Gastrocnemius medialis (tissue), 4 donors: Measurements from ENCODE around the gene TPO. TPM values are rescaled to one million over a fixed set of nuclear protein-coding genes. Genes with fewer than 3 reads are reported as not detected.

Source experiments
- ATAC-seq, 2 donors: fragments of 150-250 bp; one replicate each; pipeline ENCODE4 v1.9.1; 2016
- DNase-seq, 2 donors: peaks; one replicate each; pipeline ENCODE4 v3.0.0-alpha.2; 2019
- H3K27ac ChIP-seq, 4 donors: fragments of 200-600 bp; sonication (generic); 1 replicate in 1 of 4; 2 replicates in 3 of 4; pipeline ENCODE4 v1.5.1; 2016 to 2018; ENCODE audit warnings: mild to moderate bottlenecking in 2 of 4, moderate library complexity in 1 of 4
- H3K27me3 ChIP-seq, 3 donors: fragments of 200-600 bp; sonication (generic) in 2 of 3; 1 replicate in 1 of 3; 2 replicates in 2 of 3; pipeline versions ENCODE4 v1.5.1 to v1.6.0; 2016 to 2019; ENCODE audit warnings: mild to moderate bottlenecking in 1 of 3, moderate library complexity in 1 of 3
- H3K36me3 ChIP-seq, 2 donors: fragments of 200-600 bp; sonication (generic) in 1 of 2; one replicate each; pipeline ENCODE4 v1.5.1; 2017 to 2018
- H3K4me1 ChIP-seq, 2 donors: fragments of 200-600 bp; sonication (generic) in 1 of 2; one replicate each; pipeline ENCODE4 v1.5.1; 2016 to 2017; ENCODE audit warnings: mild to moderate bottlenecking in 2 of 2
- H3K4me3 ChIP-seq, 4 donors: fragments of 200-600 bp; sonication (generic) in 3 of 4; 1 replicate in 1 of 4; 2 replicates in 3 of 4; pipeline ENCODE4 v1.5.1; 2016 to 2019; ENCODE audit warnings: mild to moderate bottlenecking in 2 of 4
- H3K9me3 ChIP-seq, 3 donors: fragments of 200-600 bp; sonication (generic) in 2 of 3; 1 replicate in 1 of 3; 2 replicates in 2 of 3; pipeline ENCODE4 v1.5.1; 2016 to 2019
- POLR2A ChIP-seq, 2 donors: fragments of 450-650 bp; IDR thresholded peaks; one replicate each; pipeline ENCODE4 v1.6.1; 2017; ENCODE audit warnings: antibody characterized with exemption in 2 of 2, mild to moderate bottlenecking in 2 of 2, moderate library complexity in 2 of 2
- in situ Hi-C, 4 donors: fragments of 200-750 bp; cut with MboI; loops; one replicate each; pipeline versions ENCODE4 v1.15.0 to v1.8.0; 2017; ENCODE audit warnings: low sequenced_read_pairs in 4 of 4
- intact Hi-C: fragments of 100-400 bp; cut with DNase I; formaldehyde crosslinking; loops from one replicate; pipeline ENCODE4 v1.15.1; 2023; ENCODE audit warnings: low total_unique reads
- total RNA-seq, 4 donors: library from RNA; depleted of rRNA; stranded (reverse); fragments of >200 nt; gene quantifications; one replicate each; pipeline versions ENCODE4 v1.1.0 to v1.2.3, GENCODE V29; 2016
- TF ChIP-seq, protein P1 (sequence below), 5 experiments: fragments of 450-650 bp in 3 of 5; fragments of 200-600 bp in 2 of 5; sonication (generic) in 2 of 5; IDR thresholded peaks in 4 of 5; conservative IDR thresholded peaks in 1 of 5; 1 replicate in 4 of 5; 2 replicates in 1 of 5; pipeline ENCODE4 v1.5.1; 2016 to 2019; ENCODE audit warnings: antibody characterized with exemption in 5 of 5, mild to moderate bottlenecking in 3 of 5, moderate library complexity in 3 of 5

The TPO gene
- total RNA-seq, 4 donors from 2014 or later: 3.3 to 11.6 (median 5.3) TPM

DNA sequence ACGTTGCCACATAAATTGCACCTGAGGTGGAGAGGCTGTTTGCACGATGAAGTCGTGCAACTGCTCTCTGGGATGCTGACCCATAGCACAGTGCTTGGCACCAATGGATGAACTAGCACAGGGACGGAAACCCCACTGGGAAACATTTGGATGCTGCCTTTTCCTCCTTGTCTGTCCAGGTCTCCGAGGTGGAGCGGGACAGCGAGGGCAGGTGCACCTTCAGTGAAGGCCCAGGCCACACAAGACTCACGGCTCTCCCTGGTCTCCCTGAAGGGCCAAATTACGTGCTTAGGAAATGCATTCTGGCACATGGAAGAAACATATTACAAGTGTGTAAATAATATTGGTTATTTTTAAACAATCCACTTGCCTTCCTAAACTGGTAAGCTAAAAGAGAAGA, 70.3 kb downstream of the TPO start:
- Histone ChIP-seq H3K9me3 (no peaks in the 10 kb centered on the region), H3K36me3 (no peaks in the 10 kb centered on the region), H3K4me1 (no peaks in the 10 kb centered on the region), H3K4me3 (no peak overlapping the region), H3K27ac (no peak overlapping the region), H3K27me3 (no peaks in the 10 kb centered on the region)
- ATAC-seq: no peak
- in situ Hi-C loops (no loop called here), intact Hi-C loops (no loop called here)
- DNase-seq: no peak
- no peak for TF ChIP-seq POLR2A (IDR thresholded peaks at IDR 0.05)
- TF ChIP-seq, protein P1, sequence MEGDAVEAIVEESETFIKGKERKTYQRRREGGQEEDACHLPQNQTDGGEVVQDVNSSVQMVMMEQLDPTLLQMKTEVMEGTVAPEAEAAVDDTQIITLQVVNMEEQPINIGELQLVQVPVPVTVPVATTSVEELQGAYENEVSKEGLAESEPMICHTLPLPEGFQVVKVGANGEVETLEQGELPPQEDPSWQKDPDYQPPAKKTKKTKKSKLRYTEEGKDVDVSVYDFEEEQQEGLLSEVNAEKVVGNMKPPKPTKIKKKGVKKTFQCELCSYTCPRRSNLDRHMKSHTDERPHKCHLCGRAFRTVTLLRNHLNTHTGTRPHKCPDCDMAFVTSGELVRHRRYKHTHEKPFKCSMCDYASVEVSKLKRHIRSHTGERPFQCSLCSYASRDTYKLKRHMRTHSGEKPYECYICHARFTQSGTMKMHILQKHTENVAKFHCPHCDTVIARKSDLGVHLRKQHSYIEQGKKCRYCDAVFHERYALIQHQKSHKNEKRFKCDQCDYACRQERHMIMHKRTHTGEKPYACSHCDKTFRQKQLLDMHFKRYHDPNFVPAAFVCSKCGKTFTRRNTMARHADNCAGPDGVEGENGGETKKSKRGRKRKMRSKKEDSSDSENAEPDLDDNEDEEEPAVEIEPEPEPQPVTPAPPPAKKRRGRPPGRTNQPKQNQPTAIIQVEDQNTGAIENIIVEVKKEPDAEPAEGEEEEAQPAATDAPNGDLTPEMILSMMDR (IDR thresholded peaks at IDR 0.05 in 4 of 5, conservative IDR thresholded peaks at IDR 0.05 in 1 of 5): no peak

DNA sequence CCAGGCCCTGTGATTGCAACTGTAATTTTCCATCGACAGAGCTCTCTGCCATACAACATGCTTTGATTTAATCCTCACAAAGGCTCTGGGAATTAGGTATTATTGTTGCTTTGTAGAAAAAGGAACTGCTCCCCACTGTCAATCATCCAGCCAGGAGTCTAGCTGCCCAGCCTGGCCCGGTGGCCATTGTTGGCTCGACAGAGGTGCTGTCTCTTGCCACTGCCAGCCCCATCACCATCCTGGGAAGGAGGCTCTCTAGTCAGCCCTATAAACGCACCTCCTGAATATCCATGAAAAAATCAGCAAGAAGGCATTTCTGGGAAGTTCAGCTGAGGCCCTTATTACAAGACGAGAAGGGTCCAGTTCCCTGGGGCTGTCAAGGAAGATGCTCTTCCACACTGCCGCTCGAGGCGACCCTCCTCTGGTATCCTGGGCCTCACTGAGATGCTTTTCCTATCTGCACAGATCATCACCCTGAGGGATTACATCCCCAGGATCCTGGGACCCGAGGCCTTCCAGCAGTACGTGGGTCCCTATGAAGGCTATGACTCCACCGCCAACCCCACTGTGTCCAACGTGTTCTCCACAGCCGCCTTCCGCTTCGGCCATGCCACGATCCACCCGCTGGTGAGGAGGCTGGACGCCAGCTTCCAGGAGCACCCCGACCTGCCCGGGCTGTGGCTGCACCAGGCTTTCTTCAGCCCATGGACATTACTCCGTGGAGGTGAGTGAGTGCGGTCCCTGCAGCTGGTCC, 71.0 kb downstream of the TPO start:
- DNase-seq (no peak), ATAC-seq (no peak)
- Histone ChIP-seq H3K27me3 (no peaks in the 10 kb centered on the region), H3K4me3 (no peak overlapping the region), H3K4me1 (no peaks in the 10 kb centered on the region), H3K9me3 (no peaks in the 10 kb centered on the region), H3K36me3 (no peaks in the 10 kb centered on the region), H3K27ac (no peak overlapping the region)
- in situ Hi-C loops: no loop called here
- TF ChIP-seq, protein P1 (IDR thresholded peaks at IDR 0.05 in 4 of 5, conservative IDR thresholded peaks at IDR 0.05 in 1 of 5): no peak
- no peak for TF ChIP-seq POLR2A (IDR thresholded peaks at IDR 0.05)
- intact Hi-C loops: no loop called here

DNA sequence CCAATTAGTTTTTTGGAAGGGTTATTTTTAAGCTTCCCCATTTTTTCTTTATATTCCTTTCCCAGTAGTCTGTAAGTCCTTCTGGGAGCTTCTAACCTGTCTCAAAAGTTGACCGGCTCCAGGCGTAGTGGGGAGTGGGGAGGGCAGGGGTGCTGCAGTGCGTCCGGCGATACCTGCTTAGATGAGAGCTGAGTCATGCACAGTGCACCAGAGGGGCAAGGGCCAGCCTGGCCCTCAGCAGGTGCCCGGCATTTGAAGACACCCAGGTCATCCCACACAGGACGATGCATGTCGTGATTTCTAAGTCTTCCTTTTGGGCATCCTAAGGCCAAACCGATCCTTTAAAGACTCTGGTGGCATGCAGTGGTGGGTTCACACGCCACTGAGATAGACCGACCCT, 73.4 kb downstream of the TPO start:
- Histone ChIP-seq H3K4me3 (no peak overlapping the region), H3K36me3 (no peaks in the 10 kb centered on the region), H3K27ac (no peak overlapping the region), H3K4me1 (no peaks in the 10 kb centered on the region), H3K27me3 (no peaks in the 10 kb centered on the region), H3K9me3 (no peaks in the 10 kb centered on the region)
- DNase-seq: no peak
- in situ Hi-C loops: no loop called here
- no peak for ATAC-seq
- intact Hi-C loops: no loop called here
- TF ChIP-seq, protein P1 (IDR thresholded peaks at IDR 0.05 in 4 of 5, conservative IDR thresholded peaks at IDR 0.05 in 1 of 5): no peak
- TF ChIP-seq POLR2A (IDR thresholded peaks at IDR 0.05): no peak

DNA sequence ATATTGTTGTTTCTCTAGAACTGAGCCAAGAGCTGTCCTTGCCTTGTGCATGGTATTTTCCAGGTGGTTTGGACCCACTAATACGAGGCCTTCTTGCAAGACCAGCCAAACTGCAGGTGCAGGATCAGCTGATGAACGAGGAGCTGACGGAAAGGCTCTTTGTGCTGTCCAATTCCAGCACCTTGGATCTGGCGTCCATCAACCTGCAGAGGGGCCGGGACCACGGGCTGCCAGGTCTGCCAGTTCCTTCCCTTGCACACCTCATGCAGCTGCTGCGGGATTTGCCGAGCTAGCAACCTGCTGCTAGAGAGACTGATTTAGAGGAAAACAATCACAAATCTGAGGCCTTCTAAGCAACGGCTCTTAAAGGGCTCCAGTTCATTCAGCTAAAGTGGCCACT, 74.5 kb downstream of the TPO start:
- intact Hi-C loops: no loop called here
- H3K4me1 ChIP-seq: no peaks in the 10 kb centered on the region
- H3K4me3 ChIP-seq: no peak overlapping the region
- no peak overlapping the region for H3K27ac ChIP-seq
- no peaks in the 10 kb centered on the region for H3K36me3 ChIP-seq
- no peak for TF ChIP-seq POLR2A (IDR thresholded peaks at IDR 0.05)
- TF ChIP-seq, protein P1 (IDR thresholded peaks at IDR 0.05 in 4 of 5, conservative IDR thresholded peaks at IDR 0.05 in 1 of 5): no peak
- H3K27me3 ChIP-seq: no peaks in the 10 kb centered on the region
- ATAC-seq: no peak
- DNase-seq: no peak
- H3K9me3 ChIP-seq: no peaks in the 10 kb centered on the region
- in situ Hi-C loops: no loop called here
